ENCODE measurements around the gene TRERF1.

Gene TRERF1

GRCh38 chr6:42419490-42420280 lies 32.0 kb downstream of the TRERF1 start:
- DNase-seq = no peak

GRCh38 chr6:42418724-42419123 lies 33.0 kb downstream of the TRERF1 start:
- DNase-seq = no peak

- DNase-seq = no peak
Observed at GRCh38 chr6:42417641-42418112, 34.0 kb downstream of the TRERF1 start.

- no peak for DNase-seq
Observed at GRCh38 chr6:42411406-42411805, 40.3 kb downstream of the TRERF1 start.

- no peak for DNase-seq
Observed at GRCh38 chr6:42410861-42411260, 40.9 kb downstream of the TRERF1 start.

- DNase-seq = no peak
Observed at GRCh38 chr6:42409581-42409980, 42.1 kb downstream of the TRERF1 start.

- DNase-seq = no peak
Observed at GRCh38 chr6:42407379-42407778, 44.3 kb downstream of the TRERF1 start.

GRCh38 chr6:42406306-42407280 lies 45.1 kb downstream of the TRERF1 start:
- no peak for DNase-seq

GRCh38 chr6:42405021-42405420 lies 46.7 kb downstream of the TRERF1 start:
- no peak for DNase-seq

GRCh38 chr6:42404484-42404883 lies 47.2 kb downstream of the TRERF1 start:
- DNase-seq = peak; percentile 41

- DNase-seq = no peak
Observed at GRCh38 chr6:42403831-42404230, 47.9 kb downstream of the TRERF1 start.

- no peak for DNase-seq
Observed at GRCh38 chr6:42403421-42403820, 48.3 kb downstream of the TRERF1 start.

- peak; percentile 48 for DNase-seq
Observed at GRCh38 chr6:42402184-42402583, 49.5 kb downstream of the TRERF1 start.

- DNase-seq = no peak
Observed at GRCh38 chr6:42401613-42401951, 50.1 kb downstream of the TRERF1 start.

- no peak for DNase-seq
Observed at GRCh38 chr6:42400886-42401612, 50.7 kb downstream of the TRERF1 start.

- no peak for DNase-seq
Observed at GRCh38 chr6:42400061-42400760, 51.5 kb downstream of the TRERF1 start.

- DNase-seq = no peak
Observed at GRCh38 chr6:42396720-42397119, 55.0 kb downstream of the TRERF1 start.

- DNase-seq = no peak
Observed at GRCh38 chr6:42394881-42395620, 56.7 kb downstream of the TRERF1 start.

- no peak for DNase-seq
Observed at GRCh38 chr6:42394151-42394550, 57.6 kb downstream of the TRERF1 start.

GRCh38 chr6:42393339-42393738 lies 58.4 kb downstream of the TRERF1 start:
- DNase-seq = no peak

GRCh38 chr6:42392833-42393232 lies 58.9 kb downstream of the TRERF1 start:
- no peak for DNase-seq

GRCh38 chr6:42391441-42391840 lies 60.3 kb downstream of the TRERF1 start:
- DNase-seq = no peak
